Fibroblast of lung (primary cell): ENCODE measurements around the gene TSPAN11. TPM values are rescaled to one million over a fixed set of nuclear protein-coding genes. Genes with fewer than 3 reads are reported as not detected.
A peak's percentile ranks its signal among the peaks of the same experiment; 100 is the strongest.

ENCODE experiments used
- DNase-seq, 2 donors: peaks; one replicate each; pipeline versions ENCODE4 v3.0.0 to v3.0.0-alpha.2; 2010; ENCODE audit warnings: low read depth in 2 of 2
- H2AFZ ChIP-seq: 2 replicates; pipeline ENCODE4 v1.5.1; 2012; ENCODE audit warnings: low read length, control low read depth, inconsistent platforms
- H3K27ac ChIP-seq: 2 replicates; pipeline ENCODE4 v1.5.1; 2011; ENCODE audit warnings: low read length, control low read depth; ENCODE audit not compliant: insufficient read depth
- H3K27me3 ChIP-seq: 2 replicates; pipeline ENCODE4 v1.5.1; 2011; ENCODE audit warnings: mild to moderate bottlenecking, low read length; ENCODE audit not compliant: control insufficient read depth, insufficient read depth
- H3K36me3 ChIP-seq: 2 replicates; pipeline ENCODE4 v1.5.1; 2011; ENCODE audit warnings: low read length; ENCODE audit not compliant: control insufficient read depth, insufficient read depth
- H3K4me1 ChIP-seq: 2 replicates; pipeline ENCODE4 v1.5.1; 2011; ENCODE audit warnings: low read length; ENCODE audit not compliant: control insufficient read depth, insufficient read depth; ENCODE audit errors: extremely low read depth
- H3K4me2 ChIP-seq: 2 replicates; pipeline ENCODE4 v1.5.1; 2011; ENCODE audit warnings: low read length, control low read depth; ENCODE audit not compliant: insufficient read depth; ENCODE audit errors: extremely low read depth
- H3K4me3 ChIP-seq, 4 experiments: fragments of 200-600 bp in 1 of 4; sonication (generic) in 1 of 4; replicated peaks in 1 of 4; 2 replicates each; pipeline ENCODE4 v1.5.1; 2011 to 2016; ENCODE audit warnings: low read length in 4 of 4, low read depth in 3 of 4, mild to moderate bottlenecking in 3 of 4, control low read depth in 2 of 4, inconsistent platforms in 1 of 4, mixed read lengths in 1 of 4; ENCODE audit not compliant: insufficient read depth in 1 of 4; ENCODE audit errors: control extremely low read depth in 1 of 4
- H3K79me2 ChIP-seq: 2 replicates; pipeline ENCODE4 v1.5.1; 2012; ENCODE audit warnings: mild to moderate bottlenecking, low read length, inconsistent platforms; ENCODE audit not compliant: control insufficient read depth, insufficient read depth
- H3K9ac ChIP-seq: 2 replicates; pipeline ENCODE4 v1.5.1; 2011; ENCODE audit warnings: mild to moderate bottlenecking, low read length, control low read depth; ENCODE audit not compliant: insufficient read depth
- H3K9me3 ChIP-seq: 2 replicates; pipeline ENCODE4 v1.5.1; 2012; ENCODE audit warnings: low read depth, low read length; ENCODE audit not compliant: control insufficient read depth, insufficient read depth
- H4K20me1 ChIP-seq: 2 replicates; pipeline ENCODE4 v1.5.1; 2011; ENCODE audit warnings: low read length; ENCODE audit not compliant: control insufficient read depth, insufficient read depth; ENCODE audit errors: extremely low read depth
- CTCF ChIP-seq, 2 donors: IDR thresholded peaks in 1 of 2; conservative IDR thresholded peaks in 1 of 2; 1 replicate in 1 of 2; 2 replicates in 1 of 2; pipeline ENCODE4 v1.5.1; 2011 to 2012; ENCODE audit warnings: low read length in 2 of 2, control low read depth in 1 of 2, inconsistent platforms in 1 of 2, low read depth in 1 of 2, mild to moderate bottlenecking in 1 of 2
- EZH2 ChIP-seq: IDR thresholded peaks from 2 replicates; pipeline ENCODE4 v1.5.1; 2012; ENCODE audit warnings: low read length, control low read depth, mild to moderate bottlenecking; ENCODE audit errors: missing control alignments
- polyA plus RNA-seq, 2 donors: library from polyadenylated mRNA; depleted of rRNA in 1 of 2; stranded (reverse) in 1 of 2; unstranded in 1 of 2; fragments of >200 nt; gene quantifications; 2 replicates each; pipeline ENCODE4 v1.2.1, GENCODE V29; 2011 to 2012; ENCODE audit warnings: missing spikeins in 1 of 2
- total RNA-seq: library from RNA; depleted of rRNA; stranded (reverse); fragments of >200 nt; gene quantifications from 2 replicates; pipeline ENCODE4 v1.2.1, GENCODE V29; 2014

TSPAN11 gene
- total and polyA plus RNA-seq, 2 donors (not counting 1 experiment from before 2014, with no cell fraction given) = 0.02 to 2.6 TPM

- no peaks in the 10 kb centered on the region for H3K4me1 ChIP-seq
- H2AFZ ChIP-seq = no peak overlapping the region
- H3K79me2 ChIP-seq = no peaks in the 10 kb centered on the region
- no peak overlapping the region for H3K4me3 ChIP-seq
- H3K9ac ChIP-seq = no peak overlapping the region
- H3K4me2 ChIP-seq = no peak overlapping the region
- no peaks in the 10 kb centered on the region for H4K20me1 ChIP-seq
- no peaks in the 10 kb centered on the region for H3K27me3 ChIP-seq
- no peaks in the 10 kb centered on the region for H3K9me3 ChIP-seq
- no peak overlapping the region for H3K27ac ChIP-seq
- DNase-seq = no peak
- TF ChIP-seq EZH2 = no peak
- no peak for TF ChIP-seq CTCF (conservative IDR thresholded peaks at IDR 0.05 in 1 of 2, IDR thresholded peaks at IDR 0.05 in 1 of 2; ENCODE audit: low read depth in 1 of 2, low read length in 2 of 2)
- no peaks in the 10 kb centered on the region for H3K36me3 ChIP-seq
Measured at GRCh38 chr12:30999011-30999410, 72.5 kb downstream of the TSPAN11 start.

GRCh38 chr12:30999723-31000122 is 73.2 kb downstream of the TSPAN11 start:
- no peak overlapping the region for H3K27ac ChIP-seq
- H3K4me2 ChIP-seq = no peak overlapping the region
- DNase-seq = no peak
- H3K9ac ChIP-seq = no peak overlapping the region
- TF ChIP-seq EZH2 = no peak
- TF ChIP-seq CTCF (conservative IDR thresholded peaks at IDR 0.05 in 1 of 2, IDR thresholded peaks at IDR 0.05 in 1 of 2; ENCODE audit: low read depth in 1 of 2, low read length in 2 of 2) = no peak
- no peaks in the 10 kb centered on the region for H3K27me3 ChIP-seq
- no peaks in the 10 kb centered on the region for H3K36me3 ChIP-seq
- no peaks in the 10 kb centered on the region for H4K20me1 ChIP-seq
- H3K4me1 ChIP-seq = no peaks in the 10 kb centered on the region
- H3K9me3 ChIP-seq = no peaks in the 10 kb centered on the region
- no peak overlapping the region for H3K4me3 ChIP-seq
- no peaks in the 10 kb centered on the region for H3K79me2 ChIP-seq
- H2AFZ ChIP-seq = no peak overlapping the region

GRCh38 chr12:31000751-31001150 is 74.2 kb downstream of the TSPAN11 start:
- no peaks in the 10 kb centered on the region for H3K4me1 ChIP-seq
- H4K20me1 ChIP-seq = no peaks in the 10 kb centered on the region
- H3K79me2 ChIP-seq = no peaks in the 10 kb centered on the region
- no peak for TF ChIP-seq CTCF (conservative IDR thresholded peaks at IDR 0.05 in 1 of 2, IDR thresholded peaks at IDR 0.05 in 1 of 2; ENCODE audit: low read depth in 1 of 2, low read length in 2 of 2)
- TF ChIP-seq EZH2 = no peak
- peak; percentile 58 to 73 for DNase-seq
- H3K27ac ChIP-seq = no peak overlapping the region
- no peaks in the 10 kb centered on the region for H3K36me3 ChIP-seq
- H3K4me2 ChIP-seq = peak overlapping the region; percentile 13
- no peak overlapping the region for H2AFZ ChIP-seq
- no peak overlapping the region for H3K4me3 ChIP-seq
- H3K9ac ChIP-seq = no peak overlapping the region
- no peaks in the 10 kb centered on the region for H3K27me3 ChIP-seq
- no peaks in the 10 kb centered on the region for H3K9me3 ChIP-seq
